HG02943 (cell line): ENCODE results near the gene NT5C2.
"Not testable (repeated sequence)": the region's sequence is repeated elsewhere in the genome, so short reads cannot be mapped to it uniquely, and the experiment has no call there.

Experiments
- ATAC-seq: cut with Tn5 transposase; IDR thresholded peaks from one replicate; pipeline ENCODE4 v1.9.1; 2021; ENCODE audit warnings: mild to moderate bottlenecking, low read depth, moderate library complexity; ENCODE audit not compliant: unreplicated experiment

Gene NT5C2

GRCh38 chr10:103067099-103067477 is 126.0 kb downstream of the NT5C2 start:
- not testable (repeated sequence) for ATAC-seq

DNA sequence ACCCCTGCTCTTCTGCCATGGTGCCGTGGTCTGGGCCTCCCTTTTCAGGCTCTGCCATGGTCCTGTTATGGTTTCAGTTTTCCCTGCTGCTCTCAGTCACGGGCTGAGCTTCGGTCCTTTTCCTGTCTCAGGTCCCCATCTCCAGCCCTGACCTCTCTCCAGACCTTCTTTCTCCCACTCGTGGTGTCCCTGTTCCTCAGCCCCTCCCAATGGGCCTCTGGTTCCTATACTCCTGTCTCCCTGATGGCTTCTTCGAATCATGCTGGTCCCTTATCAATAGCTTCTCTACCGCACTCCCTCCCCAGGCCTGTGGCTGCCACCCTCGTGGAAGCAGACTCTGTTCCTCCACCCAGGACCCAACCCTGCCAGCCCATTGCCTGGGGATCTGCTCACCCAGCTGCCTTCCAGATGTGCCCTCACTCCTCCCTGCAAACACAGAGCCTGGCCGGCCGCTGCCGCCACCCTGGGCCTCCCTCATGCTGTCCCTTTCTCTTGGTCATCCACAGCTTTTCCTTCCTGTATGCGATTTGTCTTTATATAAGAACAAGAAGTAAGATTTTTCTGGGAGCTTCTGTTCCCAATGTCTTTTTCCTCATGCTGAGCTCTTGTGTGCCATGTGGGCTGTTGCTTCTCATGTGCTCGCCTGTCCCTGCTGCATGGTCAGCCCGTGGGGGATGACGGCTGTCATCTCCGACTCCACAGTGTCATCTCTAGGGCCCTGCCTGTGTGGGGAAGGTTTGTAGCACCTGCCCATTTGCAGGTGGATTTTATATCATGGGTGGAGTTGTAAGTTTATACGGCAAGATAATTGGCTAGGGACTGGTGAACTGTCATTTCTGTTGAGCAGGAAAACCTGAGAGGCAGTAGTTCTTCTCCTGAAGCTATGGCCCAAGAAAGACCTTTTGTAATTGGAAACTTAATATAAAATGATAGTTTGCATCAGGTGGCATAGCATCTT is 126.7 kb downstream of the NT5C2 start:
- ATAC-seq = no peak

DNA sequence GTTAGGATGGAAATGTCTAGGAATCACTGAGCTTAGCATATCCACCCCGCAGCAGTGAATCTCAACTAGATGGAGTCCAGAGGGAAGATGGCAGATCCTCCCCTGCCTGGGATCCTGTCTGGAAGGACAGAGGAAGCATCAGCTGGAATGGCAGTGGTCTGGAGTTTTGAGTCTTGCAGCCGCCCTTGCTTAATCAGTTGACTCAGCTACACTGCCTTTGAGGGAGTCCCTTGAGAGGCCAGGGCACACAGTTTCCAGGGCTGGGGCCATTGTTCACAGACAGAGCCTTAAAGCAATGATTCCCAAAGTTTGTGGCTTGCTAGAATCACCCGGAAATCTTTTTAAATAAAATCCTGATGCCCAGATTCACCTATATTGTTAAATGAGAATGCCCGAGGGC is 128.1 kb downstream of the NT5C2 start:
- no peak for ATAC-seq

DNA sequence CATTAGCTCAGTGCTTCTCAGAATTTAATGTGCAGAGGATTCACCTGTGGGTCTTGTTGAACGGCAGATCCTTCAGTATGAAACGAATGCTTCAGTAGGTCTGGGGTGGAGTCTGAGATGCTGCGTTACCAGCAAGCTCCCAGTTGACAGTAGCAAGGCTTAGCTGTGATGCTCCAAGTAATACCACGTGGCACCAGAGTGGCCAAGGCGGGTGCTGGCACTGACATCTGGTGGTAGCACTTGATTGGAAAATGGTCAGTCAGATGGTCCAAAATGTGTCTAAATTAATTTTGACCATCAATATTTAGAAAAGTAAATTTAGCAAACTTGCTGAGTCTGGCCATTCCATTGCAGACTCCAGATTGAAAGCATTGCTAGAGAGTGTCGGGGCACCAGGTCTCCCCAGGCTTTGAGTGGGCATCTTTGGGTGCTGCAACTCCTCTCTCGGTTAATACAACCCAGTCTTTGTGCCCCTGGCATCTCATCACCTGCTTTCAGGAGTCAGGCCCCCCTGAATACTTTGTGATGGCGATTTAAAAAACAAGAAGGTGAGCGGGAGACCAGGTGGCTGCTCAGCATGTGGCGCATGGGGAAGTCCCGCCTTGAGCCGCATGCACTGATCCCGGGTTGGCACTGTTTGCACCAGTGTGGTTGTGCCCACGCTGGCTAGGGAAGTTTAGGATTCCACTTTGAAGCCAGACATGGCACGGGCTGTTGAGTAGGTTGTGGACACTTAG is 130.1 kb downstream of the NT5C2 start:
- ATAC-seq = no peak

DNA sequence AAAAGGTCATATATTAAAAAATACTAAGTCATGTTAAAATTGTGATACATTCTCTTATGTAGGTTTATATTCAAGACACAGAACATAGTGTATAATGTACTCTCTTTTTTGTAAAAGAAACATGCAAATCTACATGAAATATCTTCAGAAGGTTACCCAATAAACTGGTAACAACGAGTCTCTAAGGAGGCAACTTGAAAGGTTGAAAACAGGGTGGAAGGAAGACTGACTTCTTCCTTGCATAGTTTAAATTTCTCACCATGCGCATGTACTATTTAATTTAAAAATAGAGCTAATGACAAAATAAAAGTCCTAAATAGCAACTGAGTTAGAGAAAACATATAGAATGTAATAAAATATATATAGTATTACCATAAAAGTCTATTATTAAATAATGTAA is 132.5 kb downstream of the NT5C2 start:
- ATAC-seq = no peak

GRCh38 chr10:103058034-103058433 is 135.0 kb downstream of the NT5C2 start:
- ATAC-seq = no peak

GRCh38 chr10:103055105-103055504 is 138.0 kb downstream of the NT5C2 start:
- ATAC-seq = no peak

- ATAC-seq = no peak
These were observed 138.5 kb downstream of the NT5C2 start for GRCh38 chr10:103054621-103055020.

DNA sequence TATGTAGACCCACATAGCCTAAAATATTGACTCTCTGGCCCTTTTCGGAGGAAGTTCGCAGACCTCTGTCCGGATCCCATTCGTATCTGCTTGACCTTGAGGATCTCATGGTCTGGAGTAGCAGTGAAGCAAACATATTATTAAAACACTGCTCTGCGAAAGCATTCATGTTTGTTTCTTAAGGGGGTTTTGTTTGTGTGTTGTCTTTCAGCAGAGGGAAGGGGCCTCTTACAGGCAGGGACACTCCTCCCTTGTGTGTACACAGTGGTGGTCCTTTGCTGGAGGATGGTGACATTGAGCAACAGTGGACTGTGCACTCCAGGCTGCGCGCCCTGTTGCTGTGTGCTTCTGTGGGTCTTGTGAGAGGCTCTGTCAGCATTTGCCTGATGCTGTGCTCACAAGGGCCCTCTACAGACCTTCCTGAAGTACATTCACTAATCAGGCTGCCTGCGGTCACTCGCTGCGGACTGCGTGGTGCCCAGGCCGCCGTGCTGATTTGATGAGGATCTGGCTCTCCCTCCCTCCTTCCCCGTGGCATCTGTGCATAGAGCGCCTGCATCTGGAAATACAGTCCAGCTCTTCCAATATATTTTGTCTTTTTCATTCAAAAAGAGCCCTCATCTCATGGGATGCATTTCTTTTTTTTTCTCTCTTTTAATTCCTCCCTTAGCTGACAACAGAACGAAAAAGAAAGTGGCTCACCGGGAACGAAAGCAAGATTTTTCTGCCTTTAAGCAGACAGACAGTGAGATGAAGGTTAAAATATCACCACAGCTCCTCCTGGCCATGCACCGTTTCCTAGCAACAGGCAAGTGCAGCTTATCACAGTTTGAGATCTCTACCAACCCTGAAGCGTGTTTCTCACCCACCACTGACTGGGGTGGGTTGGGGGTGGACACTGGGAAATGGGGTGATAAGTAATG is 139.2 kb downstream of the NT5C2 start:
- peak; percentile 86 for ATAC-seq

DNA sequence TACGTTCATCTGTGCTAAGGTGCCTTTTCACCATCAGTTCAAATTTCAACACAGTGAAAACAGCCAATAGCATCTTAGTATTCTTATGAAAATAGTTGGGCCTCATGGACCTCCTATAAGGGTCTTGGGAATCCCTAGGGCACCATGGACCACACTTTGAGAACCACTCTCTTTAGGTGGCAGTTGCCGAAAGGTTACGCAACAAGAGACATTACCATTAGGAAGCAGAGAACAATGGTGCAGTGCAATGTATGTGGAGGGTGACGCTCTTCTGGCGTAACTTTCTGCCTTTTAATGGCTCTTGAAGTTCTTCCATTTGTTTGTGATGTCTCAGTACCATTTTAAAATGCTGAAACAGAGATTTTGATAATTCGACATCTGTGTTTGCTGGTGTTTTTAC is 143.8 kb downstream of the NT5C2 start:
- no peak for ATAC-seq

DNA sequence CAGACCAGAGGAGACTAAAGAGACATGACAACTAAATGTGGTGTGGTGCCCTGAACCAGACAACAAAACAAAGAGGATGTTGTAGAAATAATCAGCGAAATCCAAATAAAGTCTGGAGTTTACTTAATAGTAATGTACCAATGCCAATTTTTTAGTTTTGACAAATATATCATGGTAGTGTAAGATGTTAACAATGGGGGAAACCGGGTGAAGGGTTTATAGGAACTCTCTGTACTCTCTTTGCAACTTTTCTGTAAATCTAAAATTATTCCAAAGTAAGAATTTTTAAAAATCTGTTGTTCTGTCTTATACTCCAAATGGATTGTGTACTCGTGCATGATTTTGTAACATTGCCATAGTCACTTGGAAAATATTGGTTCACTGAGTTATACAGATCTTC is 145.7 kb downstream of the NT5C2 start:
- ATAC-seq = no peak

DNA sequence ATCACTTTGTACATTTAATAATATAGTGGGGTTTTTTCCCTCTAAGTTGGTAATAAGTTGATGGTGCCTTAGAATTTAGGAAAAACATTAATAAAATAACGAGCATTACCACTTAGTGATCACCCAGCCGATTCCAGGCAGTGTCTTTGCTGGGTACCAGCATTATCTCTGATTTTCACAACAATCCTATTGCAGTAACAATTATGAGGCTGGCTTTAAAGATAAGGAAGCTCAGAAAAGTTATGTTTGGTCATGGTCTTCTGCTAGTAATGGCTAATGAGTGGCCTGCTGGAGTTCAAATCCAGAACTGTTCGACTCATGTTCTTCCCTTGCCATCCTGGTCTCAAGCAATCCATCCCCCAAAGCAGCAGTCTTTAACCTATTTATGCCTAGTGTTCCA is 147.1 kb downstream of the NT5C2 start:
- no peak for ATAC-seq

GRCh38 chr10:103044942-103045489 is 148.1 kb downstream of the NT5C2 start:
- no peak for ATAC-seq

DNA sequence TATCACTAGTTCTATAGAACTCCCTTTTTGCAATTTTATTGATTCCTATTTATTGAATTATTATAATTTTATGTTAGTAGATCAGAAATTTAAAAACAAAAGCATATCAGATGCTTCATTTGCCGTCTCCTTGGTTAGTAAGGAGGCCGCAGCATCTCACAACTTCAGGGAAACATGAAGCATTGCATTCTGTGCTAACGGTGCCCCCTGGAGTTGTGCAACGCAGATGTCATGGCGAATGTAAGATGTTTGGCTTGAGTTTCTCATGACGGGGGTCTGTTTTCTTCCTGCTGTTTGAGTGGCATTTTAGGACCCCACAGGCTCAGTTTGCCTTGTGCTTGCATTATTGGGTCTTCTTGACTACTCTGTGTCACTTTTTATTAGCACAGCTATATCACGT is 150.2 kb downstream of the NT5C2 start:
- ATAC-seq = no peak

GRCh38 chr10:103042129-103042528 is 150.9 kb downstream of the NT5C2 start:
- no peak for ATAC-seq

- ATAC-seq = no peak
These were observed 151.7 kb downstream of the NT5C2 start for GRCh38 chr10:103041391-103041790.

- no peak for ATAC-seq
These were observed 152.7 kb downstream of the NT5C2 start for GRCh38 chr10:103040418-103040817.

DNA sequence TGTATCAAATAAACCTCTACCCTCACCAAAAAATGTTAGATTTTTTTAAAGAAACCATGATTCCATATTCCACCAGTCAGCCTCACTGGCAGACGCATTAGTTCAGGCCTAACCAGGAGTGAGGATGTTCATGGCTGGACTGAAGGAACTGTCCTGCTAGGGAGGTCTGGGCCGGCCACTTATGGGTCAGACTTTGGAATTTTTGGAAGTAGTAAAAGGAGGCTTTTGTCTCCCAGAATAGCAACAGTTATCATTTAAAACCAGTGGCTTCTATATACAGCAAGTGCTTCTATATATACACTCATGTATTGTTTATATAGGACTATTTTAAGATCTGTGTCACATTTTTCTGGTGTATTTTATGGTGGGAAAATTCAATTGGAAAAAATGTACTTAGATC is 154.5 kb downstream of the NT5C2 start:
- ATAC-seq = no peak
